GM12892 (cell line): Measurements from ENCODE around the gene CHST14.

ENCODE experiments used
- POLR2A ChIP-seq: IDR thresholded peaks from 2 replicates; pipeline ENCODE4 v1.6.1; 2011; ENCODE audit warnings: low read depth, low read length, control low read depth
- POLR2AphosphoS5 ChIP-seq: IDR thresholded peaks from 2 replicates; pipeline ENCODE4 v1.6.1; 2011; ENCODE audit warnings: low read depth, low read length, control low read depth
- TAF1 ChIP-seq: IDR thresholded peaks from 2 replicates; pipeline ENCODE4 v1.6.1; 2011; ENCODE audit warnings: low read depth, mild to moderate bottlenecking, control low read depth, low read length, borderline replicate concordance

- TF ChIP-seq POLR2A = no peak
- no peak for TF ChIP-seq POLR2AphosphoS5
- no peak for TF ChIP-seq TAF1
Measured at GRCh38 chr15:40487816-40488682, 17.3 kb downstream of the CHST14 start.
